ENCODE results near the gene NUPR2.

- TF ChIP-seq POLR2A (IDR thresholded peaks at IDR 0.05) (no peak), CTCF (IDR thresholded peaks at IDR 0.05) (no peak)
Measured at GRCh38 chr7:56127241-56127975, 11.2 kb upstream of the NUPR2 start.

All from lower leg skin (tissue), 3 donors.